DMS53 treated with DMSO at 0.1 percent for 48 hours (cell line): Measurements from ENCODE around the gene C9orf85.
"Not testable (repeated sequence)": the region's sequence is repeated elsewhere in the genome, so short reads cannot be mapped to it uniquely, and the experiment has no call there.

Source experiments
- DNase-seq: peaks from one replicate; lab custom pipeline; 2025; ENCODE audit not compliant: unreplicated experiment; lab: John Stamatoyannopoulos, UW

Gene C9orf85

GRCh38 chr9:71987471-71988371 lies 76.3 kb downstream of the C9orf85 start:
- no peak for DNase-seq

GRCh38 chr9:71990466-71990865 lies 79.0 kb downstream of the C9orf85 start:
- DNase-seq: no peak

GRCh38 chr9:72005451-72005850 lies 94.0 kb downstream of the C9orf85 start:
- DNase-seq: no peak

GRCh38 chr9:72006501-72006900 lies 95.1 kb downstream of the C9orf85 start:
- no peak for DNase-seq

- DNase-seq: not testable (repeated sequence)
Measured at GRCh38 chr9:72007726-72008125, 96.3 kb downstream of the C9orf85 start.

- no peak for DNase-seq
Measured at GRCh38 chr9:72012646-72013045, 101.2 kb downstream of the C9orf85 start.

GRCh38 chr9:72013292-72013760 lies 101.9 kb downstream of the C9orf85 start:
- no peak for DNase-seq

- peak; percentile 42 for DNase-seq
Measured at GRCh38 chr9:72022841-72023240, 111.4 kb downstream of the C9orf85 start.
